Left renal pelvis (tissue), 4 donors: ENCODE results near the gene DLG5. TPM values are rescaled to one million over a fixed set of nuclear protein-coding genes. Genes with fewer than 3 reads are reported as not detected.

ENCODE experiments used
- DNase-seq, 4 donors: peaks; one replicate each; pipeline ENCODE4 v3.0.0-alpha.2; 2013; ENCODE audit warnings: low read depth in 4 of 4, low spot score in 3 of 4
- polyA plus RNA-seq, 4 donors: library from polyadenylated mRNA; unstranded; fragments of 120-200 nt; gene quantifications; one replicate each; pipeline ENCODE4 v1.2.1, GENCODE V29; 2013; ENCODE audit not compliant: insufficient read length in 4 of 4

The DLG5 gene
- polyA plus RNA-seq, 4 donors: 36.3 to 47.2 (median 39.2) TPM

DNA sequence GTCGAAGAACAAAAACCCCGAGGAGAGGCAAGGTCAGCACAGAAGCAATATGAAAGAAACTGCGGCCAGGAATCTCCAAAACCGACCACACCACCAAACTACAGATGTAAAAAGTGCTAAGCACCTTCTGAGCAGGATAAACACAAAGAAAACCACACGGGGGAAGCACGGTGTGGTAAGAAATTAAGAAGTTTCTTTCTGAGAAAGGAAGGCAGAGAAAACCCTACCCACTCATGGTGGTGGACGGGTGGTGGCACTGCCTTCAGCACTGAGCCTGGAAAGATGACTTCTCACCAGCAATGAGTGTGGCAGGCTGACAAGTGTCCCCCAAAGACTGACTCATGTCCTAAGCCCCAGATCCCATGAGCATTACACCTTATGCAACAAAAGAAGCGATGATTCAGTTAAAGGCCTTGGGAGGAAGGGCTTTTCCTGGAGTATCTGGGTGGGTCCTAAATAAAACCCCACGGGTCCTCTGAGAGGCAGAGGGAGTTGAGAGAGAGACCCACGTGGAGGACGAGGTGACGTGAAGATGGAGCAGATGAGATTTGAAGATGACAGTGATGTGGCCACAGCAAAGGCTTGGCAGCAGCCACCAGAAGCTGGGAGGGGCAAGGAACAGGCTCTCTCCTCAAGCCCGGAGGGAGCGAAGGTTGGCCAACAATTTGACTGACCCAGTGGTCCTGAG lies 124.9 kb downstream of the DLG5 start:
- DNase-seq: no peak

GRCh38 chr10:77800738-77801266 lies 125.8 kb downstream of the DLG5 start:
- no peak for DNase-seq

DNA sequence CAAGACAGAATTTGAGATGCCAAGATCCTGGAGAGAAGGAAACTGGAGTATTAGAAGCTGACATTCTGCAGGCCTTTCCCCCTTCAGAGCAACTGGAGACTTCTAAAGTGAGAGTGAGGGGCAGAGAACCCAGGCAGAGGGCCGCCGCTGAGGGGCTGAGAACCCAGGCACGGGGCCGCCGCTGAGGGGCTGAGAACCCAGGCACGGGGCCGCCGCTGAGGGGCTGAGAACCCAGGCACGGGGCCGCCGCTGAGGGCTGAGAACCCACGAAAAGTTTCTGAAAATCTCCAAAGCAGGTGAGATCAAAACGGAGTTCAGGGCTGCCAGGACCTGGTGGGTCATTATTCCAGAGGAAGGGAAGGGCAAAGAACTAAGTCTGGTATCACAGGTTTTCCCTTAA lies 126.2 kb downstream of the DLG5 start:
- no peak for DNase-seq

- DNase-seq: no peak
Observed at GRCh38 chr10:77799352-77799751, 127.2 kb downstream of the DLG5 start.

GRCh38 chr10:77798940-77799339 lies 127.6 kb downstream of the DLG5 start:
- no peak for DNase-seq

GRCh38 chr10:77796311-77796915 lies 130.1 kb downstream of the DLG5 start:
- no peak for DNase-seq

DNA sequence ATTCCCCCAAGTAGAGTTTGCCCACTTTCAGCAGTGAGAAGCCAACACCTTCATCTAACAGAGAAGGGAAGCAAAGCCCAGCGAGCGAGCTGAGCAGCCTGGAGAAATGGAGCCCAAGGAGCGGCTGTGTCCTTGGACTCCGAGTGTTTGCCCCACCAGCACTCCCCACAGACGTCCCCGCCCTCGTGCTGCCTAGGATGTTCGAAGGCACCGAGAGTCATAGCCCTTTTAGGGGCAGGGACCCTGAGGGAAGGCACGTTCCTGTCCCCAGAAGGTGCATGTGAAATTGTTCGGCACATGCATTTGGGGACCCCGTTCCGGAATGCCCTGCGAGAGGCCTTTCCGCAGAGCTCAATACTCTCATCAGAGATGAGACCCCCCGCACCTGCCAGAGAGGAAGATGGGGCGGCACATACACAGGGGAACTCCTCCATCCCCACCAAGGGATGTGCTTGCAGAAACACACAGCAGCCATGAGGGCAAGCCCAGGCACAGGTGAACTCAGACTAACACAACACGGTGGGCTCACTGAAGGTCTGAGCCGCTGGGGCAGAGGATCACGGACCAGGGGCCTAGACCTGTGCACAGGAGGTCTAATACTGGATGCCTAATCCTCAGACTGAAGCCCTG lies 131.0 kb downstream of the DLG5 start:
- DNase-seq: no peak

- no peak for DNase-seq
Observed at GRCh38 chr10:77794256-77795142, 132.1 kb downstream of the DLG5 start.

DNA sequence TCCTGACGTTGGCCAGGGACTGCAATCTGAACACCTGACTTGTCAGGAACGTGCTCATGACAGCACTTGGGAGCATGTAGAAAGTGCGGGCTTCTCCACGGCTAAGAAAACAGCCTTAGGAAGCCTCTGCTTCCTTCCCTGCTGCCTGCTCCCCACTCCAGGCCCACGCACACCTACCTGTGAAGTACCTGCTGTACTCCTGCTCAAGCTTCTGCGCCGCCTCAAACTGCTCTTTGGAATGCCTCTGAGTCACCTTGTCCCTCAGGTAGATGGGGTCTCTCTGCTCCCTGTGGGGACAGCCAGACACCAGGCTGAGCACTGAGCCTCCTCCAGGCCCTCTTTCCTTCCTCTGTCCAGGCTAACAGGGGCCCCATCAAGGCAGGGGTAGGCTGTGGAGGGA lies 132.7 kb downstream of the DLG5 start:
- no peak for DNase-seq

- no peak for DNase-seq
Observed at GRCh38 chr10:77792155-77792554, 134.4 kb downstream of the DLG5 start.

- no peak for DNase-seq
Observed at GRCh38 chr10:77791506-77791905, 135.0 kb downstream of the DLG5 start.

GRCh38 chr10:77789861-77790260 lies 136.7 kb downstream of the DLG5 start:
- no peak for DNase-seq

DNA sequence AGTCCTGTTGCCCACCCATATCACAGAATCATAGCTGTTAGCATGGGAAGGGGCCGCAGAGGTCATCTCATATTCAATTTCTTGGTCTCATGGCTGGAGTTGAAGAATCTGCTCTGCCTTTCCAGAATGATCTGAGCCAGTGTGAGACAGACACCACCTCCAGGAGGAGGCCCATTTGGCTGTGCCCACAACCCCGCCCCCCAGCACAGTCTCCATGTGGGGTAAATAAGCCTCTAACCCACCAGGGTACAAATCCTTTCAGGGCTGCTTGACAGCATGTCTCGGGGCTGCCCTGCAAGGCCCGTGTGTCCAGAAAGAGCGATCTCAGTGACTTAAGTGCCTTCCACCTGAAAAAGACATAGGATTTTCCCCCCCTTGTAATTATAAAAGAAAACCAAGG lies 137.5 kb downstream of the DLG5 start:
- no peak for DNase-seq

DNA sequence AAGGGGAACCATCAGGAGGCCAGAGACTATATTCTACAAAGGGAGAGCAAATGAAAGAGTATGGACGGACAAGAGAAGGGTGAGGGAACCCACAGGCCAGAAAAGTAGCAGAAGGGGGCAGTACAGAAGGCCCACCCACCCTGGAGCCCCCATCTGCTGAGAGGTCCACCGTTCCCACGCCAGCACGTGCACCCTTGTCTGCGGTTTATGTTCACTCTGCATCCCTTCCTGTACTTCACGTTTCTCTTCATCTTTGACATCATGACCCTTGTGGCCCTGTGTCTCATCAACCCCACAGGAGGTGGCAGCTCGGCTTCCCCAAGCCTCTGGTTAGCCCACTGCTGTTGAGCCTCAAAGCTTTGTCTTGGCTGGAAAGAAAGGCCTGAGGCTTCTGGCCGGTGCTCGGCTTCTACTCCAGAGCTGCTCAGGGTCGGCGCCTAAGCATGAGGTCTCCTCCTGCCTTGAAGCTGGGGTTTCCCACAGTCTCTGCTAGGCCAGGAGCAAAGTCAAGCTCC lies 138.0 kb downstream of the DLG5 start:
- DNase-seq: no peak

GRCh38 chr10:77787440-77787839 lies 139.1 kb downstream of the DLG5 start:
- no peak for DNase-seq

- DNase-seq: no peak
Observed at GRCh38 chr10:77784856-77785255, 141.7 kb downstream of the DLG5 start.

- DNase-seq: no peak
Observed at GRCh38 chr10:77782328-77783061, 144.1 kb downstream of the DLG5 start.

DNA sequence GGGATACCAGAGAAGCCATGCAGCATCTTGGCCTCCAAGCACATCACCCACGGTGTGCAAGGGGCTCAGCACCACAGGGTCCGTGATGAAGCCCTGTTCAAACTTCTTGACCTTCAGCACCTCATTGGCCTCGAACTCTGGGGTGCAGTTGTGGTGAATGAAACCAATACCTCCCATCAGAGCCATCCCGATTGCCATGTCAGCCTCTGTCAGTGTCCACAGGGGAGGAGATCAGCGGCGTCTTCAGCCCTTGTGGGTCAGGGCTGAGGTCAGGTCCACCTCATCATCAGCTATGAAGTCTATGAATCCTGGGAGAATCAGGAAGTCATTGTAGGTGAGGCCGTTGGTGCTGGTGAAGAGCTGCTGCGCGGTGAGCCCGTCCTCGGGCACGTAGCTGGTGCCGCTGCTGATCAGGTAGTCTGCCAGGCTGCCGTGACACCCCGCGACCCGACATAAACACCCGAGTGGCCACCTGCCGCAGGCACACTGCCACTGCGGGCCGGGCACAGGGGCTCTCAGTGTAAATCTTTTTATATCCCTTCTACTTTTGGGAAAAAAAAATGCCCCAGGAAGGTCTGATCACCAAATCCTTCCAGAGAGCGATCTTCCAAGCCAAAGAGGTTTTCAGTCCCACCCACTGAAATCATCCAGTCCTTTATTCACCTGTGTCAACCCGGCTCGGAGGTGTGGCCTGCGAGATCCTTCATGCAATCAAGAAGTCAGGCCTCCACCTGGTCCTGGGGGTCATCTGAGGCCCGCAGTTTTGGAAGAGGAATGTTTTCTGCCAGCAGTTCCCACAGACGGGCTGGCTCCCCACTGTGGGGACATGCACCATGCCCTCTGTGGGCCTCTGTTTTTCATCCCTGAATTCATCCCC lies 144.9 kb downstream of the DLG5 start:
- no peak for DNase-seq

DNA sequence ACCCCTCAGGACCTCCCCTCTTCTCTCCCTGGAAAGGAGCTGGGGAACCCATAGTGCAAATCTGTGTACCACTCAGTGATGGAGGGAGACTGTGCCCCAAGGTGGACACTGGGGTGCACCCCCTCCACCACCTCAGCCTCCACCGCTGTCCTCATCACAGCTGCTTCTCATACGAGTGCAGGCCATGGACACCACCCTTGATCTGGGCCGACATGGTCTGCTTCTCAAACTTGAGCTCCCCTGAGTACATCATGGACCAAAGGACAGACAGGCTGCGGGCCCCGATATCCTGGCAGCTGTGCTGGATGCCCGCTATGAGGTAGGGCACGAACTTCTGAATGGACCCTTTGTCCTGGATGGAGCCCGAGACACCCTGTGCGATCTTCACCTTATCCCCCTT lies 146.4 kb downstream of the DLG5 start:
- no peak for DNase-seq
